Measurements from ENCODE around the gene AADACL4.

The AADACL4 gene

DNA sequence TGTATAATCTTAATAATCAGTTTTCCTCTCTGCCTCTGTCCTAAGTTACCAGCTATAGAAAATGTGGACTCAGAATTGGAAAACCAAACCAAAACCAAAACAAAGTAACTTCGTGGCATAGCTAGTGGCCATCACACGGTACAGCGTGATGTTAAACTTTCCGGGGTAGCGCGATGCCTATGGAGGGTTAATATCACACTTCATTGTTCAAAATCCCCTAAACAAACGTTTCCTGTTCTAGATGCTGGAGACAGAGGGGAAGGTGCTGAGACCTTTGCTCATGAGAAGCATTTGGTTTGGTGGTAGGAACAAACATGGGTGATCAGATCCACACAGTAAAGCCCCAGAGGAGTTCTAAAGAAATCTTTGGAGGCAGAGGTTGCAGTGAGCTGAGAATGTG, 4.9 kb downstream of the AADACL4 start:
- Histone ChIP-seq H3K4me1 (ENCODE audit: insufficient read depth, low read length) (no peaks in the 10 kb centered on the region), H3K36me3 (ENCODE audit: insufficient read depth, low read length) (no peaks in the 10 kb centered on the region), H3K27me3 (ENCODE audit: insufficient read depth, low read length, poor library complexity) (no peaks in the 10 kb centered on the region), H3K79me2 (ENCODE audit: insufficient read depth, low read length) (no peaks in the 10 kb centered on the region), H3K9ac (ENCODE audit: low read depth, low read length) (no peak overlapping the region), H4K20me1 (ENCODE audit: insufficient read depth, low read length) (no peaks in the 10 kb centered on the region), H3K4me2 (ENCODE audit: insufficient read depth, low read length) (no peak overlapping the region), H3K9me3 (ENCODE audit: insufficient read depth, low read length, severe bottlenecking) (no peaks in the 10 kb centered on the region), H2AFZ (ENCODE audit: low read depth, low read length) (no peak overlapping the region), H3K4me3 (ENCODE audit: low read depth in 1 of 2, low read length in 2 of 2) (no peak overlapping the region), H3K27ac (ENCODE audit: low read length) (no peak overlapping the region)
- TF ChIP-seq, protein P1, sequence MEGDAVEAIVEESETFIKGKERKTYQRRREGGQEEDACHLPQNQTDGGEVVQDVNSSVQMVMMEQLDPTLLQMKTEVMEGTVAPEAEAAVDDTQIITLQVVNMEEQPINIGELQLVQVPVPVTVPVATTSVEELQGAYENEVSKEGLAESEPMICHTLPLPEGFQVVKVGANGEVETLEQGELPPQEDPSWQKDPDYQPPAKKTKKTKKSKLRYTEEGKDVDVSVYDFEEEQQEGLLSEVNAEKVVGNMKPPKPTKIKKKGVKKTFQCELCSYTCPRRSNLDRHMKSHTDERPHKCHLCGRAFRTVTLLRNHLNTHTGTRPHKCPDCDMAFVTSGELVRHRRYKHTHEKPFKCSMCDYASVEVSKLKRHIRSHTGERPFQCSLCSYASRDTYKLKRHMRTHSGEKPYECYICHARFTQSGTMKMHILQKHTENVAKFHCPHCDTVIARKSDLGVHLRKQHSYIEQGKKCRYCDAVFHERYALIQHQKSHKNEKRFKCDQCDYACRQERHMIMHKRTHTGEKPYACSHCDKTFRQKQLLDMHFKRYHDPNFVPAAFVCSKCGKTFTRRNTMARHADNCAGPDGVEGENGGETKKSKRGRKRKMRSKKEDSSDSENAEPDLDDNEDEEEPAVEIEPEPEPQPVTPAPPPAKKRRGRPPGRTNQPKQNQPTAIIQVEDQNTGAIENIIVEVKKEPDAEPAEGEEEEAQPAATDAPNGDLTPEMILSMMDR (IDR thresholded peaks at IDR 0.05; ENCODE audit: borderline replicate concordance, extremely low read depth, low read length, poor library complexity, severe bottlenecking): no peak
- TF ChIP-seq EZH2 (IDR thresholded peaks at IDR 0.05; ENCODE audit: borderline replicate concordance, low read depth, low read length, severe bottlenecking): no peak
- ATAC-seq (ENCODE audit: insufficient read depth, low read depth) (no peak), DNase-seq (no peak)

DNA sequence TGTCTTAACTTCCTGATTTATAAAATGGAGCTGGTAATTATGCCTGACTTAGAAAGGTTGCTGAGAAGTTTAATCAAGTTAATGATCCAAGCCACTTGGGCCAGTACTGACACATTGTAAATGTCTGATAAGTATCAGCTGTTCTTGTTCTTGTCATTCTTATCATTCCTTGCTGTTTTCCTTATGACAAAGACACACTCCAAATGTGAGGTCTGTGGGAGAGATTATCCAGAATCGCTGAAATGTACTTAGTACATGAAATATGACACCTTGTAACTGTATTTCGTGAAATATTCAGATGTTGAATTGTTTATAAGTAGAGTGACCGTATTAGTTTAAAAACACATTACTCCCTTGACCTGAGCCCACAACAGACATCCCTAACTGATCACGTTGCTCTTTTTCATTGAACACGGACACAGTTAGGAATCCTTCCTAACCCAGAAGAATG, 6.1 kb downstream of the AADACL4 start:
- Histone ChIP-seq H3K27ac (ENCODE audit: low read length) (no peak overlapping the region), H3K4me1 (ENCODE audit: insufficient read depth, low read length) (no peaks in the 10 kb centered on the region), H3K9ac (ENCODE audit: low read depth, low read length) (no peak overlapping the region), H3K27me3 (ENCODE audit: insufficient read depth, low read length, poor library complexity) (no peaks in the 10 kb centered on the region), H3K79me2 (ENCODE audit: insufficient read depth, low read length) (no peaks in the 10 kb centered on the region), H3K4me3 (ENCODE audit: low read depth in 1 of 2, low read length in 2 of 2) (no peak overlapping the region), H3K36me3 (ENCODE audit: insufficient read depth, low read length) (no peaks in the 10 kb centered on the region), H3K4me2 (ENCODE audit: insufficient read depth, low read length) (no peak overlapping the region), H4K20me1 (ENCODE audit: insufficient read depth, low read length) (no peaks in the 10 kb centered on the region), H2AFZ (ENCODE audit: low read depth, low read length) (no peak overlapping the region), H3K9me3 (ENCODE audit: insufficient read depth, low read length, severe bottlenecking) (no peaks in the 10 kb centered on the region)
- TF ChIP-seq EZH2 (IDR thresholded peaks at IDR 0.05; ENCODE audit: borderline replicate concordance, low read depth, low read length, severe bottlenecking): no peak
- TF ChIP-seq, protein P1 (IDR thresholded peaks at IDR 0.05; ENCODE audit: borderline replicate concordance, extremely low read depth, low read length, poor library complexity, severe bottlenecking): no peak
- ATAC-seq (ENCODE audit: insufficient read depth, low read depth): no peak
- no peak for DNase-seq

DNA sequence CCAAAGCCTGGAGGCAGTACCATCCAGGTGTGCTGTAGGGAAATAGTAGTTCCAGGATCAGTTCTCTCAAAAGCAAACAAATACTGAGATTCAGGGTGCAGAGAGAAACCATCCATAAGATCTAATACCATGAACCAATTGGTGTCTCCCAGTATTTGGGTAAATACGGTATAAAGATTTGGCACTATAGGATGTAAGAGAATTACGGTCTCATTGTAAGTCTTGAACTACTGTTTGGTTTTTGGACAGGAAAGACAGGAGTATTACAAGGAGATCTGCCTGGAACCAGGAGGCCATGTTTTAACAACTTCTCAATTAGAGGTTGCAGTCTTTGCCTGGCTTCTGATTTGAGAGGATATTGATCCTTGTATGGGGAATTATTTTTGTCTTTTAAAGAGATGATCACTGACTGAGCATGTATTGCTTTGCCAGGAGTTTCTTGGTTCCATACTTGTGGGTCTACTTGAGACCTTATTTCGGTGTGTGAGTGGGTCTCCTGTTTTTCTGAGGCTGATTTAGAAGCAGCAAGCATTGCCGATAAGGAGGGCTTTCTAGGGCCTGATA, 10.2 kb downstream of the AADACL4 start:
- Histone ChIP-seq H3K79me2 (ENCODE audit: insufficient read depth, low read length) (no peaks in the 10 kb centered on the region), H3K27ac (ENCODE audit: low read length) (no peak overlapping the region), H3K27me3 (ENCODE audit: insufficient read depth, low read length, poor library complexity) (no peaks in the 10 kb centered on the region), H4K20me1 (ENCODE audit: insufficient read depth, low read length) (no peaks in the 10 kb centered on the region), H3K36me3 (ENCODE audit: insufficient read depth, low read length) (no peaks in the 10 kb centered on the region), H3K9ac (ENCODE audit: low read depth, low read length) (no peak overlapping the region), H3K4me2 (ENCODE audit: insufficient read depth, low read length) (no peak overlapping the region), H3K9me3 (ENCODE audit: insufficient read depth, low read length, severe bottlenecking) (no peaks in the 10 kb centered on the region), H3K4me1 (ENCODE audit: insufficient read depth, low read length) (peaks cover 6% of the 10 kb centered on the region), H2AFZ (ENCODE audit: low read depth, low read length) (no peak overlapping the region), H3K4me3 (ENCODE audit: low read depth in 1 of 2, low read length in 2 of 2) (no peak overlapping the region)
- ATAC-seq (ENCODE audit: insufficient read depth, low read depth) (no peak), DNase-seq (no peak)
- TF ChIP-seq, protein P1 (IDR thresholded peaks at IDR 0.05; ENCODE audit: borderline replicate concordance, extremely low read depth, low read length, poor library complexity, severe bottlenecking): no peak
- no peak for TF ChIP-seq EZH2 (IDR thresholded peaks at IDR 0.05; ENCODE audit: borderline replicate concordance, low read depth, low read length, severe bottlenecking)
